IMR-90 (cell line): Measurements from ENCODE around the gene CNOT9. TPM values are rescaled to one million over a fixed set of nuclear protein-coding genes. Genes with fewer than 3 reads are reported as not detected.

Source experiments
- ATAC-seq: fragments of 200-7000 bp; cut with Tn5 transposase; 2 replicates; pipeline ENCODE4 v1.9.1; 2020; ENCODE audit warnings: low read depth, mild to moderate bottlenecking, moderate library complexity
- BruUV-seq: library from RNA; stranded (reverse); fragments of 400-500 nt; replicated peaks from 2 replicates; lab custom pipeline; 2021; lab: Mats Ljungman, UMichigan
- CTCF ChIA-PET: fragments of 300-600 bp; formaldehyde crosslinking; extraction: SDS; loops from one replicate; lab custom pipeline; 2021; ENCODE audit warnings: antibody characterized with exemption; lab: Yijun Ruan, JAX
- POLR2A ChIA-PET: fragments of 300-600 bp; sonication (Branson Sonifier 250); formaldehyde crosslinking; loops from one replicate; lab custom pipeline; 2022; ENCODE audit warnings: antibody characterized with exemption; ENCODE audit not compliant: unreplicated experiment; lab: Charles Lee
- DNase-seq: peaks from one replicate; pipeline ENCODE4 v3.0.0; 2013
- H2AFZ ChIP-seq: replicated peaks from 2 replicates; pipeline ENCODE3; 2013; ENCODE audit warnings: low read length, mild to moderate bottlenecking; ENCODE audit not compliant: poor library complexity
- H2AK5ac ChIP-seq: 2 replicates; pipeline ENCODE4 v1.6.1; 2013; ENCODE audit warnings: low read depth, low read length, inconsistent platforms
- H2AK9ac ChIP-seq: replicated peaks from 2 replicates; pipeline ENCODE3; 2013; ENCODE audit warnings: mild to moderate bottlenecking, low read depth, low read length, moderate library complexity; ENCODE audit not compliant: poor library complexity
- H2BK120ac ChIP-seq: 2 replicates; pipeline ENCODE4 v1.6.1; 2013; ENCODE audit warnings: low read depth, low read length, inconsistent platforms
- H2BK15ac ChIP-seq: 3 replicates; pipeline ENCODE4 v1.6.1; 2013; ENCODE audit warnings: low read depth, low read length, inconsistent platforms
- H2BK20ac ChIP-seq: 2 replicates; pipeline ENCODE4 v1.6.1; 2013; ENCODE audit warnings: low read depth, mild to moderate bottlenecking, inconsistent platforms, low read length, moderate library complexity
- H2BK5ac ChIP-seq: 2 replicates; pipeline ENCODE4 v1.6.1; 2013; ENCODE audit warnings: mild to moderate bottlenecking, low read depth, low read length, inconsistent platforms; ENCODE audit not compliant: poor library complexity, severe bottlenecking
- H3K14ac ChIP-seq: replicated peaks from 2 replicates; pipeline ENCODE4 v1.6.1; 2013; ENCODE audit warnings: low read depth, low read length, inconsistent platforms
- H3K18ac ChIP-seq: 2 replicates; pipeline ENCODE4 v1.6.1; 2013; ENCODE audit warnings: low read depth, low read length, control low read depth
- H3K23ac ChIP-seq: 2 replicates; pipeline ENCODE4 v1.6.1; 2013; ENCODE audit warnings: low read depth, low read length, inconsistent platforms
- H3K27ac ChIP-seq: 2 replicates; pipeline ENCODE4 v1.5.1; 2013; ENCODE audit warnings: mild to moderate bottlenecking, control low read depth, low read length; ENCODE audit not compliant: insufficient read depth
- H3K27me3 ChIP-seq: 2 replicates; pipeline ENCODE4 v1.6.1; 2013; ENCODE audit warnings: low read length; ENCODE audit not compliant: control insufficient read depth, insufficient read depth
- H3K36me3 ChIP-seq: 2 replicates; pipeline ENCODE4 v1.6.1; 2013; ENCODE audit warnings: low read length, mixed read lengths; ENCODE audit not compliant: control insufficient read depth, insufficient read depth
- H3K4ac ChIP-seq: 2 replicates; pipeline ENCODE4 v1.6.1; 2013; ENCODE audit warnings: low read depth, low read length, inconsistent platforms
- H3K4me1 ChIP-seq: 2 replicates; pipeline ENCODE4 v1.6.1; 2013; ENCODE audit warnings: low read length, mixed read lengths; ENCODE audit not compliant: control insufficient read depth, insufficient read depth
- H3K4me2 ChIP-seq: 2 replicates; pipeline ENCODE4 v1.6.1; 2013; ENCODE audit warnings: low read depth, mild to moderate bottlenecking, control low read depth, low read length, moderate library complexity
- H3K4me3 ChIP-seq: 2 replicates; pipeline ENCODE4 v1.5.1; 2013; ENCODE audit warnings: low read depth, mild to moderate bottlenecking, control low read depth, low read length, moderate library complexity; ENCODE audit not compliant: insufficient read depth
- H3K56ac ChIP-seq: 2 replicates; pipeline ENCODE4 v1.6.1; 2013; ENCODE audit warnings: low read length, inconsistent platforms; ENCODE audit not compliant: insufficient read depth; ENCODE audit errors: extremely low read depth
- H3K79me1 ChIP-seq, 2 experiments: 2 replicates each; pipeline ENCODE4 v1.6.1; 2013; ENCODE audit warnings: low read length in 2 of 2, inconsistent platforms in 1 of 2, low read depth in 1 of 2
- H3K9ac ChIP-seq: 2 replicates; pipeline ENCODE4 v1.6.1; 2013; ENCODE audit warnings: low read depth, low read length, control low read depth
- H3K9me1 ChIP-seq: 2 replicates; pipeline ENCODE4 v1.6.1; 2013; ENCODE audit warnings: low read length, inconsistent platforms; ENCODE audit not compliant: insufficient read depth
- H3K9me3 ChIP-seq: 2 replicates; pipeline ENCODE4 v1.6.1; 2013; ENCODE audit warnings: low read length; ENCODE audit not compliant: control insufficient read depth, insufficient read depth
- H4K20me1 ChIP-seq: 2 replicates; pipeline ENCODE4 v1.6.1; 2013; ENCODE audit warnings: low read length, inconsistent platforms; ENCODE audit not compliant: insufficient read depth
- H4K5ac ChIP-seq: 2 replicates; pipeline ENCODE4 v1.6.1; 2013; ENCODE audit warnings: mild to moderate bottlenecking, low read depth, low read length, control low read depth
- H4K8ac ChIP-seq, 2 experiments: 2 replicates each; pipeline ENCODE4 v1.6.1; 2013; ENCODE audit warnings: low read depth in 2 of 2, low read length in 2 of 2, control low read depth in 1 of 2, inconsistent platforms in 1 of 2
- H4K91ac ChIP-seq: 2 replicates; pipeline ENCODE4 v1.6.1; 2013; ENCODE audit warnings: low read depth, low read length, inconsistent platforms; ENCODE audit not compliant: insufficient read depth
- BHLHE40 ChIP-seq: fragments of 150-350 bp; IDR thresholded peaks from 2 replicates; pipeline ENCODE4 v1.6.1; 2016; ENCODE audit warnings: mild to moderate bottlenecking, low read depth, low read length
- CEBPB ChIP-seq: IDR thresholded peaks from 2 replicates; pipeline ENCODE4 v1.6.1; 2012; ENCODE audit warnings: low read depth, low read length, improper control_type of control experiment
- CHD1 ChIP-seq: IDR thresholded peaks from 2 replicates; pipeline ENCODE4 v1.6.1; 2012; ENCODE audit warnings: low read depth, low read length, improper control_type of control experiment
- CTCF ChIP-seq: conservative IDR thresholded peaks from 2 replicates; pipeline ENCODE4 v1.5.1; 2012; ENCODE audit warnings: mild to moderate bottlenecking, low read depth, low read length, improper control_type of control experiment
- ELK1 ChIP-seq: fragments of 150-350 bp; IDR thresholded peaks from 2 replicates; pipeline ENCODE4 v1.6.1; 2016; ENCODE audit warnings: low read depth, mild to moderate bottlenecking, low read length, moderate library complexity, borderline replicate concordance
- FOS ChIP-seq: fragments of 150-350 bp; IDR thresholded peaks from 2 replicates; pipeline ENCODE4 v1.6.1; 2016; ENCODE audit warnings: low read depth, low read length
- MAFK ChIP-seq: IDR thresholded peaks from 2 replicates; pipeline ENCODE4 v1.6.1; 2012; ENCODE audit warnings: low read depth, low read length, improper control_type of control experiment
- MAZ ChIP-seq: IDR thresholded peaks from 2 replicates; pipeline ENCODE4 v1.6.1; 2012; ENCODE audit warnings: low read depth, mild to moderate bottlenecking, low read length, improper control_type of control experiment, moderate library complexity, borderline replicate concordance
- MXI1 ChIP-seq: IDR thresholded peaks from 2 replicates; pipeline ENCODE4 v1.6.1; 2012; ENCODE audit warnings: low read depth, mild to moderate bottlenecking, low read length, moderate library complexity, borderline replicate concordance
- NFE2L2 ChIP-seq: fragments of 150-350 bp; IDR thresholded peaks from 2 replicates; pipeline ENCODE4 v1.6.1; 2016; ENCODE audit warnings: low read depth, mild to moderate bottlenecking, low read length
- POLR2A ChIP-seq: IDR thresholded peaks from 2 replicates; pipeline ENCODE4 v1.6.1; 2012; ENCODE audit warnings: mild to moderate bottlenecking, low read depth, low read length
- RAD21 ChIP-seq: IDR thresholded peaks from 2 replicates; pipeline ENCODE4 v1.6.1; 2012; ENCODE audit warnings: low read length, improper control_type of control experiment
- RCOR1 ChIP-seq: IDR thresholded peaks from 2 replicates; pipeline ENCODE4 v1.6.1; 2012; ENCODE audit warnings: mild to moderate bottlenecking, low read length, improper control_type of control experiment; ENCODE audit not compliant: insufficient replicate concordance
- RFX5 ChIP-seq: IDR thresholded peaks from 2 replicates; pipeline ENCODE4 v1.8.0; 2012; ENCODE audit warnings: low read depth, mild to moderate bottlenecking, low read length, moderate library complexity
- SMC3 ChIP-seq: fragments of 150-350 bp; IDR thresholded peaks from 2 replicates; pipeline ENCODE4 v1.6.1; 2016; ENCODE audit warnings: low read depth, mild to moderate bottlenecking, antibody characterized with exemption, low read length, moderate library complexity
- USF2 ChIP-seq: fragments of 150-350 bp; IDR thresholded peaks from 2 replicates; pipeline ENCODE4 v1.6.1; 2017; ENCODE audit warnings: mild to moderate bottlenecking, antibody characterized with exemption, low read length, low read depth
- WGBS, 2 experiments: methylation state at CpG; one replicate each; pipeline versions ENCODE4 v1.1.5 to v1.1.7; 2013; ENCODE audit warnings: missing lambda C conversion rate in 2 of 2; ENCODE audit not compliant: insufficient read length in 1 of 2; ENCODE audit errors: extremely low coverage in 2 of 2; 5-methylcytosine and 5-hydroxymethylcytosine counted together
- dilution Hi-C: fragments of 300-500 bp; cut with HindIII; formaldehyde crosslinking; loops from one replicate; pipeline ENCODE4 v1.14.3; 2018; ENCODE audit warnings: low sequenced_read_pairs; ENCODE audit not compliant: unreplicated experiment
- in situ Hi-C: fragments of 300-500 bp; cut with MboI; formaldehyde crosslinking; loops from 3 replicates; pipeline ENCODE4 v1.14.3; 2019; ENCODE audit warnings: low sequenced_read_pairs, inconsistent platforms, mixed read lengths
- intact Hi-C: fragments of 100-400 bp; cut with micrococcal nuclease; formaldehyde crosslinking; loops from 2 replicates; pipeline ENCODE4 v1.10.0; 2022
- polyA plus RNA-seq, 3 experiments: library from polyadenylated mRNA; depleted of rRNA; stranded (reverse); fragments of >200 nt; gene quantifications; 2 replicates each; pipeline ENCODE4 v1.2.3, GENCODE V29; 2012; ENCODE audit warnings: low replicate concordance in 1 of 3
- total RNA-seq: library from RNA; depleted of rRNA; stranded (reverse); fragments of >200 nt; gene quantifications from 2 replicates; pipeline ENCODE4 v1.2.3, GENCODE V29; 2012

The CNOT9 gene
- total and polyA plus RNA-seq, 2 of the 4 experiments (the other 2 are of a cell fraction) = 33.1 to 71.0 TPM

- H3K18ac ChIP-seq = no peak overlapping the region
- no peak overlapping the region for H3K4me3 ChIP-seq
- no peak overlapping the region for H4K91ac ChIP-seq
- H4K20me1 ChIP-seq = no peaks in the 10 kb centered on the region
- no peaks in the 10 kb centered on the region for H3K4me1 ChIP-seq
- H3K9me3 ChIP-seq = no peaks in the 10 kb centered on the region
- no peak overlapping the region for H4K8ac ChIP-seq
- H3K79me1 ChIP-seq = peaks cover 0 to 4% of the 10 kb centered on the region in 2 experiments; a peak in 2 of 4 replicates
- no peak overlapping the region for H3K4me2 ChIP-seq
- CTCF ChIA-PET = no interaction called here
- POLR2A ChIA-PET = no interaction called here
- no peak overlapping the region for H4K5ac ChIP-seq
- dilution Hi-C loops = no loop called here
- H2BK5ac ChIP-seq = no peak overlapping the region
- H3K4ac ChIP-seq = no peak overlapping the region
- in situ Hi-C loops = no loop called here
- no peak overlapping the region for H2AK9ac ChIP-seq
- TF ChIP-seq MXI1 (no peak), MAFK (no peak), RFX5 (no peak), CEBPB (no peak), NFE2L2 (no peak), POLR2A (no peak), ELK1 (no peak), RAD21 (no peak), FOS (no peak), USF2 (no peak), MAZ (no peak), CTCF (no peak), RCOR1 (no peak), BHLHE40 (no peak), SMC3 (no peak), CHD1 (no peak)
- H3K14ac ChIP-seq = no peak overlapping the region
- H3K9ac ChIP-seq = no peak overlapping the region
- BruUV-seq = no TSS peak
- H3K56ac ChIP-seq = no peak overlapping the region
- H2BK120ac ChIP-seq = no peak overlapping the region
- no peak overlapping the region for H3K23ac ChIP-seq
- 96% methylated on average over 18 of the region's 18 CpGs; no CpG with 5 or more reads in 1 of the 2 experiments for WGBS, 2 experiments
- no peak for DNase-seq
- peaks cover 64% of the 10 kb centered on the region for H3K36me3 ChIP-seq
- H2AFZ ChIP-seq = no peak overlapping the region
- peaks cover 8% of the 10 kb centered on the region; the same call in 1 of the 2 replicates for H3K9me1 ChIP-seq
- H3K27me3 ChIP-seq = no peaks in the 10 kb centered on the region
- intact Hi-C loops = no loop called here
- H2BK15ac ChIP-seq = no peak overlapping the region
- no peak overlapping the region for H2AK5ac ChIP-seq
- ATAC-seq = no peak
- H3K27ac ChIP-seq = no peak overlapping the region
- H2BK20ac ChIP-seq = no peak overlapping the region
Measured at GRCh38 chr2:218638372-218638771, 69.7 kb downstream of the CNOT9 start.
